Esophagus squamous epithelium (tissue), 5 donors: ENCODE measurements around the gene ZNF653. TPM values are rescaled to one million over a fixed set of nuclear protein-coding genes. Genes with fewer than 3 reads are reported as not detected.
"Not testable (repeated sequence)": the region's sequence is repeated elsewhere in the genome, so short reads cannot be mapped to it uniquely, and the experiment has no call there.

Experiments
- DNase-seq: peaks from one replicate; lab custom pipeline; 2025; lab: John Stamatoyannopoulos, UW
- H3K27ac ChIP-seq, 4 donors: fragments of 200-600 bp; sonication (generic); one replicate each; pipeline ENCODE4 v1.5.1; 2016 to 2019; ENCODE audit warnings: mild to moderate bottlenecking in 1 of 4
- H3K27me3 ChIP-seq, 4 donors: fragments of 200-600 bp; sonication (generic); 1 replicate in 3 of 4; 2 replicates in 1 of 4; pipeline versions ENCODE4 v1.5.1 to v1.6.0; 2017 to 2021; ENCODE audit warnings: antibody characterized with exemption in 1 of 4
- H3K36me3 ChIP-seq, 3 donors: fragments of 200-600 bp; sonication (generic); one replicate each; pipeline ENCODE4 v1.5.1; 2016 to 2019
- H3K4me1 ChIP-seq, 3 donors: fragments of 200-600 bp; sonication (generic); one replicate each; pipeline ENCODE4 v1.5.1; 2017 to 2019
- H3K4me3 ChIP-seq, 4 donors: fragments of 200-600 bp; sonication (generic); 1 replicate in 3 of 4; 2 replicates in 1 of 4; pipeline ENCODE4 v1.5.1; 2016 to 2019; ENCODE audit warnings: mild to moderate bottlenecking in 2 of 4, moderate library complexity in 1 of 4
- H3K9me3 ChIP-seq, 3 donors: fragments of 200-600 bp; sonication (generic); one replicate each; pipeline ENCODE4 v1.5.1; 2016 to 2019
- CTCF ChIP-seq, 6 experiments: fragments of 450-650 bp in 4 of 6; fragments of 200-600 bp in 2 of 6; sonication (generic) in 2 of 6; IDR thresholded peaks; one replicate each; pipeline ENCODE4 v1.5.1; 2016 to 2019; ENCODE audit warnings: antibody characterized with exemption in 6 of 6, mild to moderate bottlenecking in 4 of 6, moderate library complexity in 4 of 6
- POLR2A ChIP-seq, 4 donors: fragments of 450-650 bp; IDR thresholded peaks; one replicate each; pipeline ENCODE4 v1.6.1; 2017; ENCODE audit warnings: antibody characterized with exemption in 4 of 4, mild to moderate bottlenecking in 4 of 4, moderate library complexity in 3 of 4
- WGBS, 2 donors: methylation state at CpG; one replicate each; pipeline ENCODE4 v1.1.5; 2018; 5-methylcytosine and 5-hydroxymethylcytosine counted together
- intact Hi-C: fragments of 100-400 bp; cut with DNase I; formaldehyde crosslinking; loops from one replicate; pipeline ENCODE4 v1.15.0; 2022
- small RNA-seq, 4 donors: library from RNA; depleted of rRNA; stranded (forward); fragments of <200 nt; gene quantifications; one replicate each; pipeline ENCODE3, GENCODE V24; 2016
- total RNA-seq, 4 donors: library from RNA; depleted of rRNA; stranded (reverse); fragments of >200 nt; gene quantifications; one replicate each; pipeline ENCODE4 v1.1.0, GENCODE V29; 2016
- donor health status: DM: yes; HTN: yes; CAD: no.

Gene ZNF653
- total RNA-seq, 4 donors from 2014 or later = 3.6 to 10.2 (median 5.0) TPM

- WGBS, 2 donors = 0% methylated on average over 6 to 13 of the region's 53 CpGs
- Histone ChIP-seq H3K36me3 (peaks cover 7 to 38% (median 29%) of the 10 kb centered on the region in 3 donors), H3K9me3 (no peaks in the 10 kb centered on the region), H3K4me3 (peak within 1 kb of the TSS; percentile 61 to 93 (median 82)), H3K27me3 (no peaks in the 10 kb centered on the region), H3K27ac (peak within 1 kb of the TSS; percentile 80 to 87 (median 85)), H3K4me1 (peaks cover 14 to 27% (median 19%) of the 10 kb centered on the region in 3 donors)
- intact Hi-C loops = no loop called here
- DNase-seq = peak; percentile 100
- TF ChIP-seq POLR2A (IDR thresholded peaks at IDR 0.05) = peak in 2 of 4 donors; percentile 25 to 51
- TF ChIP-seq CTCF (IDR thresholded peaks at IDR 0.05) = peak; percentile 89 to 99 (median 97)
Observed at GRCh38 chr19:11435057-11435832, 70.4 kb downstream of the ZNF653 start, which contains the start of the genes ODAD3 and PRKCSH. TSS of gene ODAD3 (minus strand) at chr19:11435121. CDS start at chr19:11435016, 105 bp downstream. TSS of gene PRKCSH (plus strand) at chr19:11435635. CDS start at chr19:11436118, 483 bp downstream.

- intact Hi-C loops = no loop called here
- TF ChIP-seq CTCF (IDR thresholded peaks at IDR 0.05) = no peak
- no peak for TF ChIP-seq POLR2A (IDR thresholded peaks at IDR 0.05)
- peak overlapping the region; percentile 61 to 93 (median 82) for H3K4me3 ChIP-seq
- H3K9me3 ChIP-seq = no peaks in the 10 kb centered on the region
- peak overlapping the region; percentile 80 to 87 (median 85) for H3K27ac ChIP-seq
- H3K36me3 ChIP-seq = peaks cover 7 to 32% (median 25%) of the 10 kb centered on the region in 3 donors
- WGBS, 2 donors = no CpG with 5 or more reads among the region's 9 CpGs
- H3K4me1 ChIP-seq = peaks cover 14 to 27% (median 19%) of the 10 kb centered on the region in 3 donors
- no peak for DNase-seq
- H3K27me3 ChIP-seq = no peaks in the 10 kb centered on the region
Observed at GRCh38 chr19:11434703-11435056, 71.0 kb downstream of the ZNF653 start.

GRCh38 chr19:11433526-11433925 lies 72.1 kb downstream of the ZNF653 start:
- H3K4me3 ChIP-seq, DNase-seq, H3K27me3 ChIP-seq, H3K9me3 ChIP-seq, H3K27ac ChIP-seq, intact Hi-C loops: not testable (repeated sequence)
- H3K4me1 ChIP-seq = peaks cover 14 to 27% (median 19%) of the 10 kb centered on the region in 3 donors
- 86 to 100% methylated on average over 2 of the region's 3 CpGs for WGBS, 2 donors
- peaks cover 7 to 21% (median 21%) of the 10 kb centered on the region in 3 donors for H3K36me3 ChIP-seq

Small RNA genes within 50 kb of the gene (small RNA-seq; reads per million reads assigned to genes)
- gene MIR7974 = 0.21 to 7.6 (median 2.7) reads per million in 4 donors
- 0 reads per million in 4 donors for gene RN7SL833P

Other genes starting within 250 kb of the ZNF653 start
- 10 to 100 TPM; 19.7 to 94.0 (median 33.3) TPM for gene DOCK6, start 243.3 kb downstream of the ZNF653 start, total RNA-seq
- not detected for gene TSPAN16, start 209.7 kb downstream of the ZNF653 start, total RNA-seq
- gene RAB3D, start 166.2 kb downstream of the ZNF653 start, total RNA-seq = 10 to 100 TPM; 55.9 to 90.4 (median 73.8) TPM
- 100 to 1,000 TPM in 2 of 4 donors, 10 to 100 TPM in 2; 80.1 to 173 (median 129) TPM for gene TMEM205, start 159.6 kb downstream of the ZNF653 start, total RNA-seq
- 10 to 100 TPM in 1 of 4 donors, 1 to 10 TPM in 3; 5.7 to 17.7 (median 8.0) TPM for gene CCDC159, start 159.3 kb downstream of the ZNF653 start, total RNA-seq
- 10 to 100 TPM in 1 of 4 donors, 1 to 10 TPM in 3; 5.1 to 14.2 (median 9.7) TPM for gene PLPPR2, start 150.4 kb downstream of the ZNF653 start, total RNA-seq
- 1 to 10 TPM; 1.0 to 2.9 (median 1.3) TPM for gene SWSAP1, start 131.2 kb downstream of the ZNF653 start, total RNA-seq
- gene EPOR, start 121.5 kb downstream of the ZNF653 start, total RNA-seq = 1 to 10 TPM in 2 of 4 donors, under 1 TPM in 2; 0.35 to 6.2 (median 1.0) TPM
- 1 to 10 TPM in 1 of 4 donors, under 1 TPM in 3; 0.22 to 1.9 (median 0.45) TPM for gene RGL3, start 86.5 kb downstream of the ZNF653 start, total RNA-seq
- gene ODAD3, start 70.7 kb downstream of the ZNF653 start, total RNA-seq = 1 to 10 TPM in 1 of 4 donors, under 1 TPM in 1, not detected in 2; 0.19 to 8.8 TPM
- gene PRKCSH, start 70.2 kb downstream of the ZNF653 start, total RNA-seq = 100 to 1,000 TPM in 1 of 4 donors, 10 to 100 TPM in 3; 64.1 to 107 (median 99.1) TPM
- gene ELAVL3, start 24.8 kb downstream of the ZNF653 start, total RNA-seq = not detected
- gene ECSIT, start 23.3 kb upstream of the ZNF653 start, total RNA-seq = 10 to 100 TPM; 41.4 to 47.1 (median 43.1) TPM
- gene CNN1, start 33.0 kb upstream of the ZNF653 start, total RNA-seq = 100 to 1,000 TPM in 1 of 4 donors, 10 to 100 TPM in 3; 20.4 to 437 (median 45.0) TPM
- gene ELOF1, start 53.4 kb upstream of the ZNF653 start, total RNA-seq = 10 to 100 TPM; 21.7 to 31.6 (median 28.6) TPM
- gene ACP5, start 71.8 kb upstream of the ZNF653 start, total RNA-seq = 10 to 100 TPM; 12.2 to 61.9 (median 33.0) TPM
- 1 to 10 TPM; 3.5 to 9.2 (median 6.5) TPM for gene ZNF627, start 91.6 kb upstream of the ZNF653 start, total RNA-seq
- 10 to 100 TPM in 3 of 4 donors, 1 to 10 TPM in 1; 8.5 to 22.3 (median 11.8) TPM for gene ZNF823, start 233.1 kb upstream of the ZNF653 start, total RNA-seq